Esophagus mucosa (tissue), 1 donor: ENCODE data around the gene HOXD13. TPM values are rescaled to one million over a fixed set of nuclear protein-coding genes. Genes with fewer than 3 reads are reported as not detected.

Experiments used
- ATAC-seq: fragments of 200-7000 bp; cut with Tn5 transposase; one replicate; pipeline ENCODE4 v1.9.1; 2020
- total RNA-seq: library from RNA; stranded (reverse); gene quantifications from one replicate; pipeline ENCODE4 v1.2.4, GENCODE V29; 2023
- donor health status: DM: yes; HTN: yes; CAD: no.

The HOXD13 gene
- total RNA-seq, 1 donor from 2014 or later: not detected

DNA sequence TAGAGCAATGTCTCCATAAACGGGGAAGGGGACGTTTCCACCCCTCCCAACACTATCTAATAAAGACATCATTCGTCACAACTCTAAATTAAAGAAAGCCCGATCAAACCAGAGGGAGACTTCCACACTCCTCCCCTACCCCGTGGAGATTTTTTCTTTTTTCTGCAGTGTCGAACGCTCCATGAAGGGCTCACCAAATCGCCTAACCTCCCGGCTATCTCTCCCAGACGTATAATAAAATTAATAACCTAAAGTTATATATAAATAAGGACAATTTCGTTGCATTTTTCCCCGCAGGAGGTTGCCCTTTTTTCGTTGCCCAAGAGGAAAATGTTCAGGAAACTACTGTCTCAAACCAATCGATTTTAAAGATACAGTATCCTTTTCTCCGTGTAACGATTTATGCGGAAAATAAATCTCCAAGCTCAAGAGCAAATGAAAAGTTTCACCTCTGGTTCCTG lies 11.1 kb upstream of the HOXD13 start:
- ATAC-seq: no peak

DNA sequence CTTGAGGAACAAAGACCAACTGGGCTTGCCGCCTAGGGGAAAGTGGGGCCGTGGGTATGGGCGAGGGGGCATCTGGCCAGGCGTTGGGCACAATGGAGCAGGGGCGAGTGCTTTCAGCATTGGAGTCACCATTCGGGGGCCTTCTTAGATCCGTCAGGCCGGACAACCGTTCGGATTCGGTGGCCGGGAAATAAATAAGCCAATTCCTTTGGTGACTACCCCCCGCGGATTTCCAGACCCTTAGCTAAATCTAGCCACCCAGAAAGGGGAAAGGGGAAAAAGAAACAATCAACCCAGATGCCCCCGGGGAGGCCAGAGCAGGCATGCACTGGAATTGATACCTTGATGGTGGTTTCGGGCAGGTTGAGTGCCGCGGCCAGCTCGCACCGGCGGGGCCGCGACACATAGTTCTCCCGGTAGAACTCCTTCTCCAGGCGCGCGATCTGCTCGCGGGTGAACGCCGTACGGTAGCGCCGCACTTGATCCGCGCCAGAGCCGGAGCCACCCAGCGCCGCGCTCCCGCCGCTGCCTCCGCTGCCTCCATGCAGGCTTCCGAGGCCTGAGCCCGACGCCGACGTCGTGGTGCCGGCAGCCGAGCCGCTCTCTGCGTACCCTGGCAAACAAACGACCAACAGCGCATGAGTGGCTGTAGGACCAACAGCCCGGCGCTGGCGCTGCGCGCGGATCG lies 10.5 kb upstream of the HOXD13 start:
- ATAC-seq: no peak

DNA sequence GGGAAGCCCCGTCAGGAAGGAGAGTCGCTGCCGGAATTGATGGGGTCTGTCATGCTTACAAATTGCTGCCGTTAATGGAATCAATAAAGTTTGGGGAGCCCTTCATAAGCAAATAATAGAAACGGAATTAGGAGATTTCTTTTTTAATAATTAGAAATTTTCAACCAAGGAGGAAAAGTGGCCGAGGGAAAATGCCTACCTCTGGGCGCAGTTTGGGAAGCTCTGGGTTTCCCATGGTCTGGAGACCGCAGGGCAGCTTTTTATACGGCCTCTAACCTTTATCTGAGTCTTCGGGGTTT lies 10.0 kb upstream of the HOXD13 start:
- ATAC-seq: no peak

DNA sequence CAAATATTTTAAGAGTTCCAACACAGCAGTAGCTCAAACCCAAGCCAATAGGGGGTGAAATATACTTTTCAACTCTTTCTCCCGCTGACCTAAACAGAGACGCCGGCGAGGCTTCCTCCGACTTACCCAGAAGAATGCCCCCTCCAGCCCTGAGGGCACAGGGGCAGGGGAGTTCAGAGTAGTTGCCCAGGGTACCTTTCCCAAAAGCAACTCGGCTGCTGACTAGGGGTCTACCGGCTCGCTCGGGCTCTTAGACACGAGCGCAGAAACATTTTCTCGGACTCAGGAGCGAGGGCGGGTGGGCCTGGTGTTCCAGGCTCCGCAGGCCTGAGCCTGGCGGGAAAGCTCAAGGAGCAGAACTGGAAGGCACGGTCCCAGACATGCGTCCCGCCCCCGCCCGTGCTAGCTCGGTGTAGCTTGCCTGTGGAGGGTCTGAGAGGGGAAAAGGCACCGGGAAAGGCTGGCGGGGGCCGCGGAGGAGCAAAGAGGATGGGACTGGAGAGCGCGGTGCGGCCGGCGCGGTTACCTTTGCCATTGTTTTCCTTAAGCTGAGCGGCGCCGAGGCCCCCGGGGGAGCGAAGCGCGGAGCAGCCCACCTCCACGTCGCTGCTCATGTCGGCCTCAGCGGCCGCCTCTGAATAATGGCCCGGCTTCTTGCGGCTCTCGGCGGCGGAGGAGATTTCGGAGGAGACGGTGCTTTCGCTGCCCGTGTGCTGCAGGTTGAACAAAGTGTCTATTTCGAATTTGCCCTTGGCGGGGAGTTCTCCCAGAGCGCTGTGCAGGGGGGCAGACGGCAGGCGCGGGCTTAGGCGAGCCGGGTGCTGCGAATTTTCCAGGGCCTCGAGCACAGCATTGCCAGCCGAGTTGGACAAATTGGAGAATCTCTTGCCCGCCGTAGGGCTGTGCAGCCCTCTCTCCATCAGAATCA lies 9.4 kb upstream of the HOXD13 start:
- no peak for ATAC-seq

DNA sequence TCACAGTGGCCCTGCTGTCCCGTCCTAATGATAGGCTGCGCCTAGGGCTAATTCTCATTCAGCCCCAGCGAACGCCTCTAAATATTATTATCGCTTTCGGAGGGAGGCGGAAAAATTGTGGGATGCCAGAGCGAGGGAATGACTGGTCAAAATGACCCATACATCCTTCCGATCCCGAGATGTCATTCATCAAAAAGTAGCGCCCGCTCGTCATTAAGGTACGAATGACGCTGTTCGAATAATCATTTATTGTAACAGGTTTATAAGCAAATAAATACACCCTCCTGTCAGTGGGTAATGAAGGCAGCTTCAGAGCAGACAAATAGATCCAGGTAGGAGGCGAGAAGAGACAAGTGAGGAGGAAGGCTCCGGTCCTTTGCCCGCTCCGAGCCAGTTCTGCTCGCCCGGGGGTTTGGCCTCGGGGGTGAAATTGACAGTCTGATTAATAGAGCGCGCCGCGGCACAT lies 8.7 kb upstream of the HOXD13 start, which contains the start of gene EVX2:
Gene EVX2 (minus strand): TSS at position 167 of the 466 bp plus-strand sequence. CDS start 186 bp downstream, outside the sequence.
- ATAC-seq: no peak

DNA sequence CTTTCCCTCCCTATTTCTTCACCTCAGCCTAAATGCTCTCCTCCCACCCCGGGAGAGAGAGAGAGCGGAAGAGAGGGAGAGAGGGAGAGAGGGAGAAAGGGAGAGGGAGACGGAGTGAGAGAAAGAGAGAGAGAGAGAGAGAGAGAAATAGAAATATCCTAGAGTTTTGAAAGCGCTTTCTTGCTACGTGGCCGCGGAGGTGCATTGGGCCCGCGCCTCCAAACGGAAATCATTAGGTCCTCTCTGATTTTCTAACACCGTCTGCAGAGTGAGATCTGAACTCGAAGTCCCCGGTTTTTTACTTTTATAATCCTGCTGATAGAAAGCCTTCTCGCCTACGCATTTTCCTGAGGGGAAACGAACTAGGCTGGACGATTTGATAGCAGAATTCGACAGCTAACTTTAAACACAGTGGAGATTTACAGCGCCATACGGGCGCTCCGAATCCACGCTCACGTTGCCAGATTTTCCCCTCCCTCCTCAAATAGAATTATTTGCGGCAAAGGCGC lies 7.9 kb upstream of the HOXD13 start:
- no peak for ATAC-seq

DNA sequence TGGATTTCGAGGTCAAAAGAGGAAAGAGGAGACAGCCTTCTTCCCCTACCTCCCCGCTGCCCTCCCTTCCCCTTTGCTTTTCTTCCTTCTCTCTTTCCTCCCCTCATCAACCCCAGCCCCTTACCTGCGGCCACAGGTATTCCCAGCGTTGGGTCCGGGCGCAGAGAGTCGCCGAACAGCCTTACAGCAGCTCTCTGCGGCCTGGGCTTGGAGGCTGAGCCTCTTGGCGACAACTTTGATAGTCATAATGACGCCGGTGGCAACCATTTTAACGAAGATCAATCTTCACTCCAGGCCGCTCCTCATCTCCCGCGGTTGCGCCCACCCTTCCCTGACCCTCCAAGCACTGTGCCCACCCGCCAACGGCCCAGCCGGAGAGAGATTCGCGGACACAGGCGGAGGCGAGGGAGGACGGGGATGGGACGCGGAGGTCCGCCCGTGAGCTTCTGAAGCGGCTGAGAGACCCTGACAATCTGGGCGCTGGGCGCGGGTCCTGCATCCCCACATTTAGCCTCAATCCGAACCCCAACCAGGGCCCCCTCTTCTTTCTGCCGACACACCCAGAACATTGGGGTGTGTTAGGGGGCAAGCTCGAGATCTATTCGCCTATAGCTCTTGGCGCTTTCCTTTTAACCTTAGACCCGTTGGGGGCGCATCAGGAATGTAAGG lies 7.3 kb upstream of the HOXD13 start:
- no peak for ATAC-seq

DNA sequence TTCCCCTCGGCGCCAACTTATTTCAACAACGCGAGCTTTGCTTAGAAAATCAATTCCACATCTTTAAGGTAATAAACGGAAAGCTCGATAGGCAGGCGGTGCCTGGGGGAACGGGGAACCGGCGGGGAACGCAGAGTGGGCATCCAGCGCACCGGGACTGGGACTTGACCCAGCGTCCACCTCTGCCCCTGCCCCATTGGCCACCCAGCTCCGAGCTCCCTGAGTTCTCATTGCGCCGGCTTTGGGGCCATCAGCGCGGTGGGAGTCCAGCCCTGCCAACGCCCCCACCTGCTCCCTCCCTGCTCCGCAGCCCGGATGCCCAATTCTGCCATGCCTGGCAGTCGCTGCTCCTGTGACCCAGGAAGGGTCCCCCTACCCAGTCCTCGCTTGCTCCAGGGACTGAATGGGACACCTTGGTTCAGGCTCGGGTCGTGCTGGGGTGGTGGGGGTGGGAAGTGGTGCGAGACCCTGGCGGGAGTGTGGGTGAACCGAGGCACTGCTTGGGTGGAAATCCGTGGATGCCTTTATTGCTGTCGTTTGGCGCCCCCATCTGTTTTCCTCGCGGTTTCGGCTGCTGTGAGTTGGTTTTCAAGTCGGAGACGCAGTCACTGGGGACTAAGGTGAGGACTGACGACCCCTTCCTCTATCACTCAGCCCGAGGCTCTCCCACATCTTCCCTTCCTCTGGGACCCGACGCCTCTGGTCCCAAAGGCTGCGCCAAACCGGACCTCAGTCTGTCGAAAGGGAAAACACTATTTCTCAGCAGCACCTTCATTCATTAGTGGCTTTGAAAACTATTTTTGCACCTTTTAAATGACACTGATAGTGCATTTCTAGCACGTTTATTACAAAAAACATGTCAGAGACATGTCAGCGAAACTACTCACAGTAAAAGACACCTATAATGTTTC lies 6.4 kb upstream of the HOXD13 start:
- no peak for ATAC-seq

DNA sequence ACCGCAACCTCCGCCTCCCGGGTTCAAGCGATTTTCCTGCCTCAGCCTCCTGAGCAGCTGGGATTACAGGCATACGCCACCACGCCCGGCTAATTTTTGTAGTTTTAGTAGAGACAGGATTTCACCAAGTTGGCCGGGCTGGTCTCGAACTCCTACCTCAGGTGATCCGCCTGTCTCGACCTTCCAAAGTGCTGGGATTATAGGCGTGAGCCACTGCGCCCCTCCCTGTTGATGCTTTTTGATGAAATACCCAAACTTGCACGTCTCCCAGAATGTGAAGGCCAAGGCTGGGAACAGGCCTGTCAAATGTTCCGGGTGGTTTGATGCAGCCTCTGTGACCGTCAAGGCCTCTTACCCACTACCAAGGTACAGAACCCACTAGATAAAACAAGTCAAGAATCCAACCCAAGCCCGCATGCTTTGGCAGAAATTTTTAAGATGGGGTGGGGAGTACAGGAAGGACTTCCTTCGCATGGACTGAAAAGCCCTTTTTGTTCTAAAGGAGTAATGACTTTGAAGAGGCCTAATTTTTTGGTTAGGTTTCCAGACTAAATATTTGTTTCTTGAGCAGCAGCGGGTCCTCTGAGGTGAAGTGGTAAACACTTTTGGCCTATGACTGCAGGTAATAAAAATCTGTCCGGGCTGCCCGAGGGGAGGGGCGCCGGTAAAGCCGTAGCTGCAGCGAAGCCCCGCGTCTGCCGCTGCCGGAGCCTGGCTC lies 5.0 kb upstream of the HOXD13 start:
- no peak for ATAC-seq

DNA sequence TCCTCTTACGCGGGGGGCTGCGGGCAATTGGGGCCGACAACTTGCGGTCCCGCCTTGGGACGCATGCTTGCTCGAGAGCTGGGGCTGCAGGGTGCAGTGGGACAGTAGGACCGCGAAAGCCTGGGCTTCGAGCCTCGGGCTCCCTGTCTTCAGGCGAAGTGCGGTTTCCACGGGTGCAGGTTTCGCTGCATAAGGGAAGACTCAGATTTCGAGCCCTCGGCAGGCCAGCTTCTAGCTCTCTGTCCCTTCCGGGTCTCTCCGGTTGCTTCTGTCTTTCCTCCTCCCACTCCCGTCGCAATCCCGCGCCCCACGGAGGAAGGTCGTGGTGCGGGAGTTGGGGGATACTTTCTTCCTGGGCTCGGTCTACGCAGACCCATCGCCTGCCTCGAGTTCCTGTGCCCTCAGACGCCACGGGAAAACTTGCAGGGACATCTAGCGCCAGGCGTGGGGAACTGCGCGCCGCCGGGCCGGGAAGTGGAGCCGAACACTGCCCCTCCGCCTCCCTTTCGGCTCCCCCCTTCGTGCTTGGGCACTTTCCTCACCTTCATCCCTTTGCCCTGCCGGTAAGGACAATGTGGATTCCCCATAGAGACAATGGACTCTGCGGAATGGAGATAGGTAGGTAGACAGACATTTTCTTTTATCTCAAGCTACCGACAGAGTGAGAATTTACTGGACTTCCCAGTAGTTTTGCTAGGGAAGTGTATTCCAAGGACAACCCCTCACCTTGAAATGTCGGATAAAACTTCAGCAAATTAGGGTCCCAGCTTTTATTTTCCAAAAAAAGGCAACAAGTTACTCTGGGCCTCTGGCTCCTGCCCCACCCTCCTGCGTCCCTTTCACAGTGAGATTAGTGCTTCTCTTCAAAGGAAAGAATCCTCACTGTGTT lies 4.2 kb upstream of the HOXD13 start:
- ATAC-seq: peak; percentile 57

DNA sequence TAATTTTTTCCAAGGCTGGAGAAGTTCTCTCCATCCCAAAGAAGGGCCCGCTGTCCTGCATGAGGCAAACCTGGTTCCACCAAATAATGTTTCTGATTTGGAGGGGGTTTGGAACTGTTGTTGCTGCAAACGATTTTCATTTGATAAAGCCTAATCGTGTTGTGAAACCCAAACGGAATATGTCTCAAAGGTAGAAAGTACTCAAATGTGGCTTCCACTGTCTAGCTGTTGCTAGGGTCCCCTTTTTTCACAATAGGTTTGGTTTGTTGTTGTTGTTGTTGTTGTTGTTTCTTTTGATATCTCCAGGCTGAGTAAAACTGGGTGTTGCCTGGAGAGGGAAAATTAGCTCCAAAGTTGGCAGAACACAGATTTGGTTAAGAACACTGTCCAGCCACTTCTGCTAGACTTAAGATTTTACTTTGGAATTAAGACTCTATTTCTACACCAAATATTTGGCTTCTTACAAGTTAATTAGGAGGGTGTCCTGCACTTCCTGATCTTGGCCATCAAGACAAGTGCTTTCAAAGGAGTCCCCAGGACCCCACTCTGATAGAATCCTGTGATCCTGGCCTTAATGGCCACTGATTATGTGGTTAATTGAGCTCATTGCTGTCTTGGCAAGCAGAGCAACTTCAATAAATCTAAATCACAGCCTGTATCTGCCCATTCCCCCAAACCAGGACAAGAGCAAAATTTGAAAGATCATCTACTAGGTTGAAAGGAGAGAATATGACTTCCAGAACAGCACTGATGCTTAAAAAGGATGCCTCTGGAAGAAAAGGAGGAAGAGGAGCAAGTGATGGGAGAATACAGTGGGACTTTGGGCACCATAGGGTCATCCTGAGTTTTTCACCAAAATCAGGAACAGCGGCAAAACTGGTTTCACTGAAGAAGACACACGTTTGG lies 3.3 kb upstream of the HOXD13 start:
- no peak for ATAC-seq

DNA sequence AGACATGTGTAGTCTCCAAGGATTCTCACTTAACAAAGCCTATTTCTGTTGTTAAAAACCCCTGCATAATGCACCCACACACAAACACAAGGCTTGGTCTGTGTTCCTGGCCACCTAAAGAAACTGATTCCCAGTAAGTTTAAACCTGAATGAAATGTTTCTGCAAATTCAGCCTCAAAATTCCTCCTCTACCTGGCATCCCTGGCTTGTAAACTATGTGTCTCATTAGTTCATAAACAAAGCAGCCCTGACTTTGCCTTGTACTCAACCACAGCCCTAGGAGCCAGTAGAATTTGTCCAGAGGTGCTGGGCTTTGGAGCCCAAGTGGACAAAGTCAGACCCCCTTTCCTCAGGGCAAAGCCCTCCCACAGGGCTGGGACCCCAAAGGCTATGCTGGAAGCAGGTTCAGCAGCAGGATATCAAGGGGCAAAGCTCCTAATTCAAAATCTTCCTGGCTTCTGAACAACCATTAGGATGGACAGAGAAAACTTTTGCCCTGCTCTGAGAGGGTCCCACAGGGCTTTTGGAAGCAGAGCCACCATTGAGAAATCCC lies 2.6 kb upstream of the HOXD13 start:
- no peak for ATAC-seq

DNA sequence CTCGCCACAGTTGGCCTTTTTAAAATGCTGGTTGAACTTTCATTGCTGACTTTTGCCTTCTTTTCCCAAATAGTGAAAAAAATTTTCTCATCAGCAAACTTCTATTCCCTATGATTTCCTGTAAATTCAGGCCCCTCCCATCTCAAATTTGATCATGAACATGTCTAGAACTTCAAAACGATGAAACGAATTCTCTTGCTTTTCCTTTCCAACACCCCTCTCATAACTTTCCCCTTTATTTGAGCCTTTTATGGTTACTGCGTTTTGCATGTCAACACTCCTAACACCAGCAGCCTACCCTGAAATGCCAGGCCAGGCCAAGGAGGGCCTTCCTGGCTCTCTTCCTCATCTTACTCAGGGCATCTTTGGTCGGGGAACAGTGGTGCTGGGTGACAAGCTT lies 1.7 kb upstream of the HOXD13 start:
- ATAC-seq: no peak

DNA sequence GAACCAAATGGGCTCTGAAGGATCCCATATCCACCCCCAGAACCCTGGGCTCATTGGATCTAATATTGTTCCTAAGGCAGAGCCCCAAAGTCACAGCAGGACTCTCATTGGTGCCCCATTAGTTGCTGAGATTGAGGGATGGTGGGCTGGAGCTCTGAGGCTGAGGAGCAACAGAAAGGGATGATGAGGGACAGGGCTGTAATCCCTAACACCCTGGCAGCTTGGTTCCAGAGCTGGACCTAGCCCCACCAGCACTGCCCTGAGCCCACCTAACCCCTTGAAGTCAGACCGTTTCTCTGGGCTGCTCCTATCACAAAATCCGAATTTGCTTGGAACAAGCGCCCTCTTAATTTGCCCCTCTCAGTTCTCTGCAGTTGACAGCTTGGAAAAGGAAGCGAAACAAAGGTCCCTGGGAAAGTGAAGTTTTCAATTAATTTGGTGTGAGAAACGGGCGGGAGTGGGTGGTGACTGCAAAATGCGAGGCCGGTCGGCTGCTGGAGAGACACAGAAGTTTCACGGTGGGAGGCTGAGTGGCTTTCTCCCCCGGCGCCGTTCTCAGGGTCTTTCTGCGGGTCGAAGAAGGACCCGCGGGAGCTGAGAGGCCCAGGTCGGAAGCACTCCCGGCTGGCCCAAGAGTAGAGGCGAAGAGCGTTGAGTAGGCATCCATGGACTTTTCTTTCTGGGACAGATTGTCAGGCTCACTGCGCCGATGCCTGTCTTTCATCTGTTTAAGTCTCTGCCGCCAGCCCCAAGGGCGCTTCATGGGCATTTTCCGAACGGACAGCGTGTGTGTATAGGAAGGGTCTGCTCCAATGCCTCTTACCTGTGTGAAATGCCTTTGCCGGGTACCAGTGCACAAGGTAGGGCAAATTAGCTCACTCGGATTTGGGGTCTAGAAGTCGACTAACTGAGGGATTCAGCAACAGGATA lies 927 bp upstream of the HOXD13 start:
- ATAC-seq: no peak

DNA sequence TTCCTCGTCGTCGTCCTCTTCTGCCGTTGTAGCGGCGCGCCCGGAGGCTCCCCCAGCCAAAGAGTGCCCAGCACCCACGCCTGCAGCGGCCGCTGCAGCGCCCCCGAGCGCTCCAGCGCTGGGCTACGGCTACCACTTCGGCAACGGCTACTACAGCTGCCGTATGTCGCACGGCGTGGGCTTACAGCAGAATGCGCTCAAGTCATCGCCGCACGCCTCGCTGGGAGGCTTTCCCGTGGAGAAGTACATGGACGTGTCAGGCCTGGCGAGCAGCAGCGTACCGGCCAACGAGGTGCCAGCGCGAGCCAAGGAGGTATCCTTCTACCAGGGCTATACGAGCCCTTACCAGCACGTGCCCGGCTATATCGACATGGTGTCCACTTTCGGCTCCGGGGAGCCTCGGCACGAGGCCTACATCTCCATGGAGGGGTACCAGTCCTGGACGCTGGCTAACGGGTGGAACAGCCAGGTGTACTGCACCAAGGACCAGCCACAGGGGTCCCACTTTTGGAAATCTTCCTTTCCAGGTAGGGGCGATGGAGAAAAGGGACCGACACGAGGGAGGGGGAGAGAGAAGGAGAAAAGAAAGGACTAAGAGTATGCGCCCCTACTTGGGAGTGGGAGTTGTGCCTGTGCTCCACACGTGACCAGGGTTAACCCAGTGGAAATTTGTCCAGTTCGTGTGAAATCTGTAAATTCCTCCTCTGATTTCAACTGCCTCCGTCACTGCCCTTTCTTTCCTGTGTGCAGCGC lies 800 bp downstream of the HOXD13 start:
- no peak for ATAC-seq

DNA sequence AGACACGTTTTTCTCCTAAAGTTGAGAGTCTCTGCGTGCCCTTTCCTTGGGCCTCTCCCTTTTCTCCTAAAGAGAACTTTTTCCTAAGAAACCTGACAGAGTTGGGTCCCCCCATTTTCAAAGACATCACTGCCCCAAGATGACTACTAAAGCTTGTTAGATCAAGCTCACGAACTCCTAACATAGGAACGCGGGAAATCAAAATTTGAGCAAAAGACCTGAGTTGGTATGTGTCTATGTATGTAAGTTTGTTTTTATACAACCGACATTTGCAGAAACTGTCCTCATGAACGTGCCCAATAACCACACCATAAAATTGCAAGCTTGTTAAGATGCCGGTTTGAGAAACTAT lies 1.4 kb downstream of the HOXD13 start:
- ATAC-seq: no peak

DNA sequence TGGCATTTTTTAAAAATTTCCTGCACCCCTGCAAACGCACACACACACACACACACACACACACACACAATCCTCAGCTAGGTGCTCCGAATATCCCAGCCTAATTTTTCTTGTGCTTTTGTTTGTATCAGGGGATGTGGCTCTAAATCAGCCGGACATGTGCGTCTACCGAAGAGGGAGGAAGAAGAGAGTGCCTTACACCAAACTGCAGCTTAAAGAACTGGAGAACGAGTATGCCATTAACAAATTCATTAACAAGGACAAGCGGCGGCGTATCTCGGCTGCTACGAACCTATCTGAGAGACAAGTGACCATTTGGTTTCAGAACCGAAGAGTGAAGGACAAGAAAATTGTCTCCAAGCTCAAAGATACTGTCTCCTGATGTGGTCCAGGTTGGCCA lies 1.8 kb downstream of the HOXD13 start:
- no peak for ATAC-seq
